Naive B cell (primary cell): ENCODE measurements around the gene ADAMTS17. TPM values are rescaled to one million over a fixed set of nuclear protein-coding genes. Genes with fewer than 3 reads are reported as not detected.
A peak's percentile ranks its signal among the peaks of the same experiment; 100 is the strongest.

Source experiments
- ATAC-seq, 2 donors: fragments of 150-1000 bp; cut with Tn5 transposase; 2 replicates each; pipeline ENCODE4 v1.10.0; 2021; ENCODE audit warnings: low read depth in 2 of 2, mild to moderate bottlenecking in 2 of 2, moderate library complexity in 2 of 2
- DNase-seq: peaks from one replicate; pipeline ENCODE4 v3.0.0; 2022
- H3K27ac Mint-ChIP-seq, 6 donors: one replicate each; pipeline ENCODE4 v1.8.0; 2020 to 2022; ENCODE audit warnings: mild to moderate bottlenecking in 6 of 6, mixed read lengths in 6 of 6, moderate library complexity in 5 of 6, inconsistent platforms in 2 of 6
- H3K27me3 Mint-ChIP-seq, 3 donors: one replicate each; pipeline ENCODE4 v1.8.0; 2021 to 2022; ENCODE audit warnings: mixed read lengths in 3 of 3, mild to moderate bottlenecking in 1 of 3
- H3K36me3 Mint-ChIP-seq, 2 donors: one replicate each; pipeline ENCODE4 v1.8.0; 2020 to 2022; ENCODE audit warnings: mixed read lengths in 2 of 2, inconsistent platforms in 1 of 2, mild to moderate bottlenecking in 1 of 2
- H3K4me1 Mint-ChIP-seq, 3 donors: one replicate each; pipeline ENCODE4 v1.8.0; 2020 to 2022; ENCODE audit warnings: mixed read lengths in 3 of 3, inconsistent platforms in 1 of 3, mild to moderate bottlenecking in 1 of 3, moderate library complexity in 1 of 3
- H3K4me3 Mint-ChIP-seq, 8 donors: one replicate each; pipeline ENCODE4 v1.8.0; 2020 to 2022; ENCODE audit warnings: mild to moderate bottlenecking in 8 of 8, mixed read lengths in 8 of 8, moderate library complexity in 8 of 8, inconsistent platforms in 2 of 8
- H3K9me3 Mint-ChIP-seq, 7 donors: one replicate each; pipeline ENCODE4 v1.8.0; 2020 to 2022; ENCODE audit warnings: mixed read lengths in 7 of 7, mild to moderate bottlenecking in 5 of 7, inconsistent platforms in 2 of 7, moderate library complexity in 1 of 7
- polyA plus RNA-seq, 6 donors: library from polyadenylated mRNA; unstranded; fragments of 300-500 nt; fragmentation: Illumina TruSeq; gene quantifications; one replicate each; pipeline ENCODE4 v1.2.3, GENCODE V29; 2021; ENCODE audit warnings: low read depth in 6 of 6

ADAMTS17 gene
- polyA plus RNA-seq, 6 donors from 2014 or later, result not detected

GRCh38 chr15:100113351-100114080, 228.3 kb downstream of the ADAMTS17 start:
- Mint-ChIP-seq H3K9me3 (peaks cover 0 to 10% (median 3%) of the 10 kb centered on the region in 7 donors), H3K27me3 (peaks cover 0 to 10% (median 5%) of the 10 kb centered on the region in 3 donors), H3K4me3 (no peak overlapping the region), H3K4me1 (peaks cover 0 to 3% (median 0%) of the 10 kb centered on the region in 3 donors), H3K27ac (no peak overlapping the region), H3K36me3 (no peaks in the 10 kb centered on the region)
- DNase-seq, result no peak
- ATAC-seq, result no peak

- no peak for ATAC-seq
- Mint-ChIP-seq H3K9me3 (peaks cover 0 to 3% (median 0%) of the 10 kb centered on the region in 7 donors), H3K4me1 (peaks cover 0 to 3% (median 0%) of the 10 kb centered on the region in 3 donors), H3K27me3 (peaks cover 0 to 10% (median 5%) of the 10 kb centered on the region in 3 donors), H3K27ac (no peak overlapping the region), H3K36me3 (no peaks in the 10 kb centered on the region), H3K4me3 (no peak overlapping the region)
- no peak for DNase-seq
These were observed 229.0 kb downstream of the ADAMTS17 start for GRCh38 chr15:100112636-100113305.

GRCh38 chr15:100112061-100112420, 229.7 kb downstream of the ADAMTS17 start:
- no peak for ATAC-seq
- H3K4me3 Mint-ChIP-seq, result no peak overlapping the region
- no peak overlapping the region for H3K27ac Mint-ChIP-seq

GRCh38 chr15:100111125-100112060, 230.4 kb downstream of the ADAMTS17 start:
- Mint-ChIP-seq H3K4me3 (no peak overlapping the region), H3K4me1 (peaks cover 0 to 3% (median 0%) of the 10 kb centered on the region in 3 donors), H3K36me3 (no peaks in the 10 kb centered on the region), H3K27me3 (peaks cover 0 to 10% (median 5%) of the 10 kb centered on the region in 3 donors), H3K9me3 (peaks cover 0 to 3% (median 0%) of the 10 kb centered on the region in 7 donors), H3K27ac (no peak overlapping the region)
- no peak for ATAC-seq
- DNase-seq, result no peak

More at GRCh38 chr15:100112061-100112420, 229.7 kb downstream of the ADAMTS17 start:
- H3K27me3 Mint-ChIP-seq, result peaks cover 0 to 10% (median 5%) of the 10 kb centered on the region in 3 donors
- H3K4me1 Mint-ChIP-seq, result peaks cover 0 to 3% (median 0%) of the 10 kb centered on the region in 3 donors
- H3K36me3 Mint-ChIP-seq, result no peaks in the 10 kb centered on the region
- DNase-seq, result no peak
- peaks cover 0 to 3% (median 0%) of the 10 kb centered on the region in 7 donors for H3K9me3 Mint-ChIP-seq

- Mint-ChIP-seq H3K4me1 (peaks cover 0 to 3% (median 0%) of the 10 kb centered on the region in 3 donors), H3K36me3 (no peaks in the 10 kb centered on the region), H3K9me3 (peaks cover 0 to 2% (median 0%) of the 10 kb centered on the region in 7 donors), H3K4me3 (no peak overlapping the region), H3K27me3 (peaks cover 0 to 9% (median 4%) of the 10 kb centered on the region in 3 donors), H3K27ac (no peak overlapping the region)
- DNase-seq (no peak), ATAC-seq (no peak)
These were observed 232.2 kb downstream of the ADAMTS17 start for GRCh38 chr15:100109486-100110035.

- Mint-ChIP-seq H3K4me1 (peaks cover 0 to 3% (median 0%) of the 10 kb centered on the region in 3 donors), H3K27me3 (peaks cover 0 to 5% (median 0%) of the 10 kb centered on the region in 3 donors), H3K27ac (no peak overlapping the region), H3K4me3 (peak overlapping the region in 1 of 8 donors; percentile 45), H3K9me3 (peaks cover 0 to 2% (median 0%) of the 10 kb centered on the region in 7 donors), H3K36me3 (no peaks in the 10 kb centered on the region)
- ATAC-seq, result no peak
- DNase-seq, result no peak
These were observed 232.9 kb downstream of the ADAMTS17 start for GRCh38 chr15:100108846-100109245.

- Mint-ChIP-seq H3K36me3 (no peaks in the 10 kb centered on the region), H3K9me3 (peaks cover 0 to 2% (median 0%) of the 10 kb centered on the region in 7 donors), H3K4me3 (no peak overlapping the region), H3K27ac (peak overlapping the region in 1 of 6 donors; percentile 64), H3K27me3 (peaks cover 0 to 5% (median 0%) of the 10 kb centered on the region in 3 donors), H3K4me1 (peaks cover 0 to 3% (median 0%) of the 10 kb centered on the region in 3 donors)
- ATAC-seq (no peak), DNase-seq (no peak)
These were observed 233.4 kb downstream of the ADAMTS17 start for GRCh38 chr15:100108346-100108745.

GRCh38 chr15:100107606-100108225, 234.1 kb downstream of the ADAMTS17 start:
- ATAC-seq (no peak), DNase-seq (no peak)
- Mint-ChIP-seq H3K9me3 (peaks cover 0 to 2% (median 0%) of the 10 kb centered on the region in 7 donors), H3K4me3 (no peak overlapping the region), H3K4me1 (peaks cover 0 to 3% (median 0%) of the 10 kb centered on the region in 3 donors), H3K36me3 (no peaks in the 10 kb centered on the region), H3K27ac (no peak overlapping the region), H3K27me3 (peaks cover 0 to 5% (median 0%) of the 10 kb centered on the region in 3 donors)

- Mint-ChIP-seq H3K9me3 (peaks cover 0 to 2% (median 0%) of the 10 kb centered on the region in 7 donors), H3K27ac (no peak overlapping the region), H3K4me3 (no peak overlapping the region), H3K4me1 (peaks cover 0 to 3% (median 0%) of the 10 kb centered on the region in 3 donors), H3K36me3 (no peaks in the 10 kb centered on the region), H3K27me3 (peaks cover 0 to 5% (median 0%) of the 10 kb centered on the region in 3 donors)
- no peak for ATAC-seq
- no peak for DNase-seq
These were observed 234.6 kb downstream of the ADAMTS17 start for GRCh38 chr15:100107151-100107550.

- Mint-ChIP-seq H3K9me3 (peaks cover 0 to 2% (median 0%) of the 10 kb centered on the region in 7 donors), H3K4me1 (peaks cover 0 to 3% (median 0%) of the 10 kb centered on the region in 3 donors), H3K4me3 (no peak overlapping the region), H3K27ac (no peak overlapping the region), H3K27me3 (peaks cover 0 to 5% (median 0%) of the 10 kb centered on the region in 3 donors), H3K36me3 (no peaks in the 10 kb centered on the region)
- DNase-seq (no peak), ATAC-seq (no peak)
These were observed 235.0 kb downstream of the ADAMTS17 start for GRCh38 chr15:100106732-100107131.

GRCh38 chr15:100105101-100105500, 236.7 kb downstream of the ADAMTS17 start:
- H3K27me3 Mint-ChIP-seq, result peaks cover 4 to 9% (median 5%) of the 10 kb centered on the region in 3 donors
- no peaks in the 10 kb centered on the region for H3K4me1 Mint-ChIP-seq
- no peaks in the 10 kb centered on the region for H3K36me3 Mint-ChIP-seq
- ATAC-seq (no peak), DNase-seq (no peak)
- no peak overlapping the region for H3K4me3 Mint-ChIP-seq
- no peak overlapping the region for H3K27ac Mint-ChIP-seq
- H3K9me3 Mint-ChIP-seq, result peaks cover 0 to 5% (median 3%) of the 10 kb centered on the region in 7 donors

- Mint-ChIP-seq H3K4me3 (no peak overlapping the region), H3K27me3 (peaks cover 4 to 9% (median 5%) of the 10 kb centered on the region in 3 donors), H3K9me3 (peaks cover 0 to 5% (median 3%) of the 10 kb centered on the region in 7 donors), H3K4me1 (no peaks in the 10 kb centered on the region), H3K27ac (no peak overlapping the region), H3K36me3 (no peaks in the 10 kb centered on the region)
- ATAC-seq (no peak), DNase-seq (no peak)
These were observed 237.5 kb downstream of the ADAMTS17 start for GRCh38 chr15:100104245-100104644.
